Vagina (tissue), 2 donors: ENCODE results near the gene RUNX2.

Experiments used
- CTCF ChIP-seq, 3 experiments: fragments of 450-650 bp in 2 of 3; fragments of 200-600 bp in 1 of 3; sonication (generic) in 1 of 3; IDR thresholded peaks; one replicate each; pipeline ENCODE4 v1.5.1; 2017 to 2019; ENCODE audit warnings: antibody characterized with exemption in 3 of 3, mild to moderate bottlenecking in 2 of 3, moderate library complexity in 2 of 3
- POLR2A ChIP-seq, 2 donors: fragments of 450-650 bp; IDR thresholded peaks; one replicate each; pipeline ENCODE4 v1.6.1; 2017; ENCODE audit warnings: antibody characterized with exemption in 2 of 2, mild to moderate bottlenecking in 2 of 2, moderate library complexity in 2 of 2
- POLR2AphosphoS5 ChIP-seq, 2 donors: sonication (generic); formaldehyde crosslinking; IDR thresholded peaks; one replicate each; pipeline ENCODE4 v1.9.0; 2017; ENCODE audit warnings: antibody characterized with exemption in 2 of 2, mild to moderate bottlenecking in 2 of 2, low read depth in 1 of 2; ENCODE audit not compliant: insufficient read depth in 1 of 2

GRCh38 chr6:45545416-45545815 is 217.3 kb downstream of the RUNX2 start:
- TF ChIP-seq POLR2A (IDR thresholded peaks at IDR 0.05) (no peak), CTCF (IDR thresholded peaks at IDR 0.05) (no peak), POLR2AphosphoS5 (IDR thresholded peaks at IDR 0.05; ENCODE audit: insufficient read depth in 1 of 2, low read depth in 1 of 2) (no peak)
